HepG2 (cell line): ENCODE results near the gene FOXA3. TPM values are rescaled to one million over a fixed set of nuclear protein-coding genes. Genes with fewer than 3 reads are reported as not detected.
A peak's percentile ranks its signal among the peaks of the same experiment; 100 is the strongest.

ENCODE experiments used
- EP300 ChIP-seq, 3 experiments: sonication (generic) in 1 of 3; formaldehyde crosslinking in 1 of 3; IDR thresholded peaks; 2 replicates each; pipeline versions ENCODE4 v1.5.1 to v1.6.1; 2011 to 2020; ENCODE audit warnings: low read depth in 2 of 3, low read length in 2 of 3, borderline replicate concordance in 1 of 3, improper control_type of control experiment in 1 of 3, mild to moderate bottlenecking in 1 of 3, missing genetic modification reagents in 1 of 3, moderate library complexity in 1 of 3
- ETV5 ChIP-seq: IDR thresholded peaks from 2 replicates; pipeline ENCODE4 v1.6.1; 2018; ENCODE audit warnings: missing biosample characterization, missing genetic modification reagents, inconsistent platforms, borderline replicate concordance
- FOXA3 ChIP-seq: IDR thresholded peaks from 2 replicates; pipeline ENCODE4 v1.6.1; 2016; ENCODE audit warnings: missing genetic modification reagents, missing compliant biosample characterization
- FOXP1 ChIP-seq, 2 experiments: fragments of 450-650 bp in 1 of 2; IDR thresholded peaks; 2 replicates each; pipeline ENCODE4 v1.6.1; 2017 to 2018; ENCODE audit warnings: antibody characterized with exemption in 1 of 2
- HNF4A ChIP-seq: sonication (generic); formaldehyde crosslinking; IDR thresholded peaks from 2 replicates; pipeline ENCODE4 v1.4.0; 2020; ENCODE audit warnings: missing genetic modification reagents
- HOXA3 ChIP-seq: sonication (generic); formaldehyde crosslinking; IDR thresholded peaks from 2 replicates; pipeline ENCODE4 v1.5.0; 2020; ENCODE audit warnings: missing genetic modification reagents
- MED13 ChIP-seq: sonication (generic); formaldehyde crosslinking; IDR thresholded peaks from 2 replicates; pipeline ENCODE4 v1.5.0; 2020; ENCODE audit warnings: missing genetic modification reagents
- NCOA2 ChIP-seq: sonication (generic); formaldehyde crosslinking; IDR thresholded peaks from 2 replicates; pipeline ENCODE4 v1.8.0; 2022; ENCODE audit warnings: inconsistent platforms
- NR2F6 ChIP-seq, 2 experiments: IDR thresholded peaks; 2 replicates each; pipeline ENCODE4 v1.6.1; 2016; ENCODE audit warnings: antibody characterized with exemption in 1 of 2, mild to moderate bottlenecking in 1 of 2
- SIX4 ChIP-seq: sonication (generic); formaldehyde crosslinking; IDR thresholded peaks from 2 replicates; pipeline ENCODE4 v1.4.0; 2020; ENCODE audit warnings: missing genetic modification reagents
- SOX5 ChIP-seq: IDR thresholded peaks from 2 replicates; pipeline ENCODE4 v1.6.1; 2016; ENCODE audit warnings: borderline replicate concordance
- TEAD3 ChIP-seq: optimal IDR thresholded peaks from 2 replicates; pipeline ENCODE3; 2016; ENCODE audit warnings: borderline replicate concordance
- WIZ ChIP-seq: sonication (generic); formaldehyde crosslinking; IDR thresholded peaks from 2 replicates; pipeline ENCODE4 v1.5.1; 2020; ENCODE audit warnings: mild to moderate bottlenecking, missing genetic modification reagents
- ZBTB20 ChIP-seq: sonication (generic); formaldehyde crosslinking; IDR thresholded peaks from 2 replicates; pipeline ENCODE4 v1.8.1; 2023; ENCODE audit warnings: missing genetic modification reagents, low read depth, mild to moderate bottlenecking, borderline replicate concordance
- ZNF224 ChIP-seq: sonication (generic); formaldehyde crosslinking; IDR thresholded peaks from 2 replicates; pipeline ENCODE4 v1.5.0; 2020; ENCODE audit warnings: mild to moderate bottlenecking, missing genetic modification reagents
- ZNF343 ChIP-seq: sonication (generic); formaldehyde crosslinking; IDR thresholded peaks from 2 replicates; pipeline ENCODE4 v1.4.0; 2020; ENCODE audit warnings: mild to moderate bottlenecking, missing genetic modification reagents
- ZNF562 ChIP-seq: sonication (generic); formaldehyde crosslinking; IDR thresholded peaks from 2 replicates; pipeline ENCODE4 v1.8.0; 2022; ENCODE audit warnings: missing genetic modification reagents, borderline replicate concordance
- ZNF614 ChIP-seq: IDR thresholded peaks from 2 replicates; pipeline ENCODE4 v1.6.1; 2018; ENCODE audit warnings: missing biosample characterization, missing genetic modification reagents, inconsistent platforms, borderline replicate concordance
- ZNF616 ChIP-seq: sonication (generic); formaldehyde crosslinking; IDR thresholded peaks from 2 replicates; pipeline ENCODE4 v1.5.0; 2020; ENCODE audit warnings: low read depth, mild to moderate bottlenecking, missing genetic modification reagents
- ZNF674 ChIP-seq: sonication (generic); formaldehyde crosslinking; IDR thresholded peaks from 2 replicates; pipeline ENCODE4 v1.5.0; 2020; ENCODE audit warnings: low read depth, mild to moderate bottlenecking, missing genetic modification reagents
- ZNF678 ChIP-seq: sonication (generic); formaldehyde crosslinking; IDR thresholded peaks from 2 replicates; pipeline ENCODE4 v1.4.0; 2020; ENCODE audit warnings: mild to moderate bottlenecking, missing genetic modification reagents
- ZNF7 ChIP-seq: IDR thresholded peaks from 2 replicates; pipeline ENCODE4 v1.6.1; 2016; ENCODE audit warnings: missing biosample characterization, missing genetic modification reagents
- ZNF782 ChIP-seq: sonication (generic); formaldehyde crosslinking; IDR thresholded peaks from 2 replicates; pipeline ENCODE4 v1.4.0; 2020; ENCODE audit warnings: missing genetic modification reagents, mild to moderate bottlenecking, borderline replicate concordance
- polyA plus RNA-seq, 8 experiments: library from polyadenylated mRNA; depleted of rRNA in 3 of 8; stranded (reverse) in 7 of 8; unstranded in 1 of 8; fragments of >200 nt; fragmentation: Illumina TruSeq in 4 of 8; extraction: Trizol in 4 of 8; gene quantifications; 2 replicates each; pipeline versions ENCODE4 v1.2.1 to v1.2.3, GENCODE V29; 2011 to 2016; ENCODE audit warnings: low read depth in 4 of 8, missing spikeins in 1 of 8, mixed read lengths in 1 of 8; ENCODE audit not compliant: insufficient read depth in 1 of 8
- total RNA-seq, 5 experiments: library from RNA; depleted of rRNA; stranded (reverse); fragments of >200 nt; fragmentation: Illumina TruSeq; extraction: Trizol; gene quantifications; 2 replicates each; pipeline ENCODE4 v1.2.3, GENCODE V29; 2016; ENCODE audit warnings: low read depth in 1 of 5
- TF ChIP-seq, protein P1 (sequence below): sonication (generic); formaldehyde crosslinking; IDR thresholded peaks from 2 replicates; pipeline ENCODE4 v1.4.0; 2020; ENCODE audit warnings: missing genetic modification reagents
- TF ChIP-seq, protein P2 (sequence below): sonication (generic); formaldehyde crosslinking; IDR thresholded peaks from 2 replicates; pipeline ENCODE4 v1.4.0; 2020; ENCODE audit warnings: missing genetic modification reagents
- TF ChIP-seq, protein P3 (sequence below): sonication (generic); formaldehyde crosslinking; IDR thresholded peaks from 2 replicates; pipeline ENCODE4 v1.5.1; 2020; ENCODE audit warnings: missing genetic modification reagents, mild to moderate bottlenecking, borderline replicate concordance

Gene FOXA3
- total and polyA plus RNA-seq, 2 of the 13 experiments (the other 11 are each of a cell fraction or from before 2014, with no cell fraction given), result 29.8 to 47.6 TPM

DNA sequence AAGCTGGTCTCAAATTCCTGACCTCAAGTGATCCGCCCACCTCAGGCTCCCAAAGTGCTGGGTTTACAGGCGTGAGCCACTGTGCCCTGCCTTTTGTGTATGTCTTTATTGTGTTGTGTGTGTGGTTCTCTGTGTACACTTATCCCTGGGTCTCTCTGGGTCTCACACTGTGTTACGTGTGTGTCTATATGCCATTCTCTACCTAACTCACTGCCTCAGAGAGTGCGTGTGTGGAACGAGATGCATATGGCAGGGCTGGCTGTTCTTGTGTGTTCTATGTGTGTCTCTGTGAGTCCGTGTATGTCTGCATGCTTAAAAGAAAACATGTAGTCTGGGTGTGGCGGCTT, 10.5 kb downstream of the FOXA3 start (continued):
- TF ChIP-seq, protein P1, sequence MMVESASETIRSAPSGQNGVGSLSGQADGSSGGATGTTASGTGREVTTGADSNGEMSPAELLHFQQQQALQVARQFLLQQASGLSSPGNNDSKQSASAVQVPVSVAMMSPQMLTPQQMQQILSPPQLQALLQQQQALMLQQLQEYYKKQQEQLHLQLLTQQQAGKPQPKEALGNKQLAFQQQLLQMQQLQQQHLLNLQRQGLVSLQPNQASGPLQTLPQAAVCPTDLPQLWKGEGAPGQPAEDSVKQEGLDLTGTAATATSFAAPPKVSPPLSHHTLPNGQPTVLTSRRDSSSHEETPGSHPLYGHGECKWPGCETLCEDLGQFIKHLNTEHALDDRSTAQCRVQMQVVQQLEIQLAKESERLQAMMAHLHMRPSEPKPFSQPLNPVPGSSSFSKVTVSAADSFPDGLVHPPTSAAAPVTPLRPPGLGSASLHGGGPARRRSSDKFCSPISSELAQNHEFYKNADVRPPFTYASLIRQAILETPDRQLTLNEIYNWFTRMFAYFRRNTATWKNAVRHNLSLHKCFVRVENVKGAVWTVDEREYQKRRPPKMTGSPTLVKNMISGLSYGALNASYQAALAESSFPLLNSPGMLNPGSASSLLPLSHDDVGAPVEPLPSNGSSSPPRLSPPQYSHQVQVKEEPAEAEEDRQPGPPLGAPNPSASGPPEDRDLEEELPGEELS, result 0 out of 2 replicates have a peak, but pooled peaks have one; percentile 20
- TF ChIP-seq, protein P2, sequence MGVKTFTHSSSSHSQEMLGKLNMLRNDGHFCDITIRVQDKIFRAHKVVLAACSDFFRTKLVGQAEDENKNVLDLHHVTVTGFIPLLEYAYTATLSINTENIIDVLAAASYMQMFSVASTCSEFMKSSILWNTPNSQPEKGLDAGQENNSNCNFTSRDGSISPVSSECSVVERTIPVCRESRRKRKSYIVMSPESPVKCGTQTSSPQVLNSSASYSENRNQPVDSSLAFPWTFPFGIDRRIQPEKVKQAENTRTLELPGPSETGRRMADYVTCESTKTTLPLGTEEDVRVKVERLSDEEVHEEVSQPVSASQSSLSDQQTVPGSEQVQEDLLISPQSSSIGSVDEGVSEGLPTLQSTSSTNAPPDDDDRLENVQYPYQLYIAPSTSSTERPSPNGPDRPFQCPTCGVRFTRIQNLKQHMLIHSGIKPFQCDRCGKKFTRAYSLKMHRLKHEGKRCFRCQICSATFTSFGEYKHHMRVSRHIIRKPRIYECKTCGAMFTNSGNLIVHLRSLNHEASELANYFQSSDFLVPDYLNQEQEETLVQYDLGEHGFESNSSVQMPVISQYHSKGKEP (CRISPR knock-in tag), result no peak
- peak; percentile 5; the same call in 1 of the 2 replicates for TF ChIP-seq ZNF7
- TF ChIP-seq ZNF224 (CRISPR knock-in tag), result no peak
- no peak for TF ChIP-seq FOXP1 (IDR thresholded peaks at IDR 0.05)
- peak; percentile 57; the same call in 1 of the 2 replicates for TF ChIP-seq FOXP1 (CRISPR knock-in tag; IDR thresholded peaks at IDR 0.05)
- 0 out of 2 replicates have a peak, but pooled peaks have one; percentile 30 for TF ChIP-seq ETV5 (CRISPR knock-in tag)
- TF ChIP-seq WIZ (CRISPR knock-in tag), result no peak
- no peak for TF ChIP-seq ZNF616 (CRISPR knock-in tag)
- TF ChIP-seq FOXA3 (CRISPR knock-in tag), result peak; percentile 42
- 0 out of 2 replicates have a peak, but pooled peaks have one; percentile 18 for TF ChIP-seq ZNF614
- TF ChIP-seq, protein P3, sequence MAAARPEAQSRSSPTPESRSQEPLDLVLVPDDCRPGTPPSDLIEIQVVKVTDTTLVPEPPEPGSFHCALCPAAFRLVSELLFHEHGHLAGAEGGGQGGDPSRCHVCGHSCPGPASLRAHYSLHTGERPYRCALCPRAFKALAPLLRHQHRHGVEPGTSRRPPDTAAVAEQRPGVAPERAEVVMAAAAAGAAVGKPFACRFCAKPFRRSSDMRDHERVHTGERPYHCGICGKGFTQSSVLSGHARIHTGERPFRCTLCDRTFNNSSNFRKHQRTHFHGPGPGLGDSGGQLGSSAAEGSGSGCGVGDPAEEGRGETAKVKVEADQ (CRISPR knock-in tag), result no peak
- TF ChIP-seq NCOA2 (CRISPR knock-in tag), result peak; percentile 63
- TF ChIP-seq HNF4A (CRISPR knock-in tag), result peak; percentile 37; the same call in 1 of the 2 replicates
- TF ChIP-seq EP300 (IDR thresholded peaks at IDR 0.05; ENCODE audit: low read depth in 2 of 2, low read length in 2 of 2), result no peak
- 0 out of 2 replicates have a peak, but pooled peaks have one; percentile 43 for TF ChIP-seq EP300 (CRISPR knock-in tag; IDR thresholded peaks at IDR 0.05; ENCODE audit: borderline replicate concordance)
- TF ChIP-seq NR2F6 (IDR thresholded peaks at IDR 0.05), result no peak
- TF ChIP-seq NR2F6 (CRISPR knock-in tag; IDR thresholded peaks at IDR 0.05), result peak; percentile 49; the same call in 1 of the 2 replicates
- peak; percentile 39; the same call in 1 of the 2 replicates for TF ChIP-seq SOX5 (CRISPR knock-in tag)
- no peak for TF ChIP-seq ZNF782 (CRISPR knock-in tag)
- TF ChIP-seq TEAD3 (CRISPR knock-in tag), result peak; percentile 21
- no peak for TF ChIP-seq ZNF678 (CRISPR knock-in tag)
- TF ChIP-seq ZBTB20 (CRISPR knock-in tag), result 0 out of 2 replicates have a peak, but pooled peaks have one; percentile 17
- TF ChIP-seq ZNF674 (CRISPR knock-in tag), result no peak
- peak; percentile 46; the same call in 1 of the 2 replicates for TF ChIP-seq HOXA3 (CRISPR knock-in tag)
- TF ChIP-seq SIX4 (CRISPR knock-in tag), result no peak
- TF ChIP-seq ZNF343 (CRISPR knock-in tag), result no peak
- no peak for TF ChIP-seq ZNF562 (CRISPR knock-in tag)
- TF ChIP-seq MED13 (CRISPR knock-in tag), result no peak
